K562 (cell line): ENCODE data around the gene ARL17B. TPM values are rescaled to one million over a fixed set of nuclear protein-coding genes. Genes with fewer than 3 reads are reported as not detected.

ENCODE experiments used
- ARID2 ChIP-seq: fragments of 450-650 bp; IDR thresholded peaks from 2 replicates; pipeline ENCODE4 v1.6.1; 2017; ENCODE audit warnings: antibody characterized with exemption, mild to moderate bottlenecking
- CBFB ChIP-seq: sonication (generic); formaldehyde crosslinking; IDR thresholded peaks from 2 replicates; pipeline ENCODE4 v1.4.0; 2020; ENCODE audit warnings: mild to moderate bottlenecking, missing genetic modification reagents
- CBX1 ChIP-seq: sonication (generic); IDR thresholded peaks from 2 replicates; pipeline ENCODE4 v1.6.1; 2016; ENCODE audit warnings: antibody characterized with exemption, low read depth, mild to moderate bottlenecking
- NCOA6 ChIP-seq: fragments of 450-650 bp; IDR thresholded peaks from 2 replicates; pipeline ENCODE4 v1.6.1; 2017; ENCODE audit warnings: mild to moderate bottlenecking
- ZNF212 ChIP-seq: fragments of 450-650 bp; formaldehyde crosslinking; IDR thresholded peaks from 2 replicates; pipeline ENCODE4 v1.4.0; 2020; ENCODE audit warnings: mild to moderate bottlenecking
- ZNF644 ChIP-seq: fragments of 200-800 bp; sonication (Bioruptor generic); IDR thresholded peaks from 2 replicates; pipeline ENCODE4 v1.6.1; 2016; ENCODE audit warnings: low read depth, missing genetic modification characterization, missing compliant biosample characterization
- ZNF695 ChIP-seq: fragments of 450-650 bp; formaldehyde crosslinking; IDR thresholded peaks from 2 replicates; pipeline ENCODE4 v1.4.0; 2020; ENCODE audit warnings: mild to moderate bottlenecking, moderate library complexity
- polyA plus RNA-seq, 8 experiments: library from polyadenylated mRNA; depleted of rRNA in 4 of 8; stranded (reverse) in 5 of 8; unstranded in 3 of 8; fragments of >200 nt; fragmentation: Nextera tagmentation in 2 of 8; fragmentation: Illumina TruSeq in 1 of 8; extraction: Ambion mirVana in 2 of 8; extraction: Trizol in 1 of 8; gene quantifications; 2 replicates each; pipeline versions ENCODE4 v1.2.1 to v1.2.3, GENCODE V29; 2011 to 2014; ENCODE audit warnings: inconsistent platforms in 1 of 8, missing spikeins in 1 of 8
- total RNA-seq, 7 experiments: library from RNA; depleted of rRNA in 6 of 7; stranded (reverse); fragments of >200 nt in 6 of 7; fragmentation: Illumina TruSeq in 2 of 7; extraction: Trizol in 2 of 7; gene quantifications; 2 replicates each; pipeline versions ENCODE4 v1.2.1 to v1.2.3, GENCODE V29; 2011 to 2021; ENCODE audit warnings: low replicate concordance in 1 of 7
- TF ChIP-seq, protein P1 (sequence below), 2 experiments: fragments of 450-650 bp in 1 of 2; sonication (generic) in 1 of 2; formaldehyde crosslinking in 1 of 2; IDR thresholded peaks; 2 replicates each; pipeline versions ENCODE4 v1.7.1 to v1.9.0; 2016 to 2022; ENCODE audit warnings: inconsistent platforms in 1 of 2, mild to moderate bottlenecking in 1 of 2, missing genetic modification reagents in 1 of 2
- TF ChIP-seq, protein P2 (sequence below): fragments of 450-650 bp; formaldehyde crosslinking; IDR thresholded peaks from 2 replicates; pipeline ENCODE4 v1.4.0; 2020; ENCODE audit warnings: mild to moderate bottlenecking, moderate library complexity
- TF ChIP-seq, protein P3 (sequence below): fragments of 450-650 bp; IDR thresholded peaks from one replicate; pipeline ENCODE4 v1.6.1; 2018; ENCODE audit warnings: mild to moderate bottlenecking, moderate library complexity; ENCODE audit not compliant: partially characterized antibody
- TF ChIP-seq, protein P4 (sequence below): fragments of 250-450 bp; sonication (Bioruptor Pico); IDR thresholded peaks from 2 replicates; pipeline ENCODE4 v1.4.0; 2020; ENCODE audit warnings: mild to moderate bottlenecking, moderate library complexity, borderline replicate concordance

The ARL17B gene
- total and polyA plus RNA-seq, 9 of the 15 experiments (the other 6 are each of a cell fraction or from before 2014, with no cell fraction given): 4.0 to 24.2 (median 8.4) TPM

DNA sequence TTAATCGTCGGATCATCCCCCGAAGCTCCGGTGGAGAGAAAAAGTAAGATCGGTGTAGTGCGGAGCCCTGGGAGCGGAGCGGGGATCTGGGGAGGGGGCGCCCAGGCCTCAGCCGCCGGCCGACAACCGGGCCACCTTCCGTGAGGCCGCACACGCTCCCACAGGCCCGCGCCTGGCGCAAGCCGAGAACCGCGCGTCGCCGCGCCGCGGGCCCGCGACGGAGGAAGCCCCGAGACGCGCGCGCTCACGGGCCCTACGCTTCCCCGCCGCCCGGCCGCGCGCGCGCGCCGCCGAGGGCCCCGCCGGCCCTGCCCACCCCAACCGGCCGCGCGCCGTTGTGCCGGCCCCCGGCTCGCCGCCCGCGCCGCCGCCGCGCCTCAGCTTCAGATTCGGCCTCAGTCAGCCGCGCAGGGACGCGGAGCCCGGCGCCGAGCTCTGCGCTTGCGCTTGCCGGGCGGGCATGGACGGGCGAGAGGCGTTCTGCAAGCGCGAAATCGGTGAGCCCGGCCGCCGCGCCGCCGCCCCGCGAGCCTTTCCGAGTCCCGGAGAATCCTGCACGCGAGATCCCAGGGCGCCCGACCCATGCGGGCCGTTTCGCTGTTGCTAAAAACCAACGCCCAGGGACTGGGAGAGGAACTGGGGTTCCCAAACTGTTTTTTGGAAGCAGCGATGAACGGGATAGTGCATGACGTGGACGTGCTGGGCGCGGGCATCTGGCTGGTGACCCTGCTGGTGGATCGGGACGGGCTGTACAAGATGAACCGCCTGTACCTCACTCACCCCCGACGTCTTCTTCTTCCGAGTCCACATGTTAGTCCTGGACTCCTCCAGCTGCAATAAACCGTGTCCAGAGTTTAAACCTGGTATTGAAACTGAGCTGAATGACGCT lies 94.7 kb downstream of the ARL17B start (continued):
- TF ChIP-seq, protein P1, sequence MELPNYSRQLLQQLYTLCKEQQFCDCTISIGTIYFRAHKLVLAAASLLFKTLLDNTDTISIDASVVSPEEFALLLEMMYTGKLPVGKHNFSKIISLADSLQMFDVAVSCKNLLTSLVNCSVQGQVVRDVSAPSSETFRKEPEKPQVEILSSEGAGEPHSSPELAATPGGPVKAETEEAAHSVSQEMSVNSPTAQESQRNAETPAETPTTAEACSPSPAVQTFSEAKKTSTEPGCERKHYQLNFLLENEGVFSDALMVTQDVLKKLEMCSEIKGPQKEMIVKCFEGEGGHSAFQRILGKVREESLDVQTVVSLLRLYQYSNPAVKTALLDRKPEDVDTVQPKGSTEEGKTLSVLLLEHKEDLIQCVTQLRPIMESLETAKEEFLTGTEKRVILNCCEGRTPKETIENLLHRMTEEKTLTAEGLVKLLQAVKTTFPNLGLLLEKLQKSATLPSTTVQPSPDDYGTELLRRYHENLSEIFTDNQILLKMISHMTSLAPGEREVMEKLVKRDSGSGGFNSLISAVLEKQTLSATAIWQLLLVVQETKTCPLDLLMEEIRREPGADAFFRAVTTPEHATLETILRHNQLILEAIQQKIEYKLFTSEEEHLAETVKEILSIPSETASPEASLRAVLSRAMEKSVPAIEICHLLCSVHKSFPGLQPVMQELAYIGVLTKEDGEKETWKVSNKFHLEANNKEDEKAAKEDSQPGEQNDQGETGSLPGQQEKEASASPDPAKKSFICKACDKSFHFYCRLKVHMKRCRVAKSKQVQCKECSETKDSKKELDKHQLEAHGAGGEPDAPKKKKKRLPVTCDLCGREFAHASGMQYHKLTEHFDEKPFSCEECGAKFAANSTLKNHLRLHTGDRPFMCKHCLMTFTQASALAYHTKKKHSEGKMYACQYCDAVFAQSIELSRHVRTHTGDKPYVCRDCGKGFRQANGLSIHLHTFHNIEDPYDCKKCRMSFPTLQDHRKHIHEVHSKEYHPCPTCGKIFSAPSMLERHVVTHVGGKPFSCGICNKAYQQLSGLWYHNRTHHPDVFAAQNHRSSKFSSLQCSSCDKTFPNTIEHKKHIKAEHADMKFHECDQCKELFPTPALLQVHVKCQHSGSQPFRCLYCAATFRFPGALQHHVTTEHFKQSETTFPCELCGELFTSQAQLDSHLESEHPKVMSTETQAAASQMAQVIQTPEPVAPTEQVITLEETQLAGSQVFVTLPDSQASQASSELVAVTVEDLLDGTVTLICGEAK (IDR thresholded peaks at IDR 0.05): peak; percentile 73
- TF ChIP-seq, protein P1 (CRISPR knock-in tag; IDR thresholded peaks at IDR 0.05): no peak
- TF ChIP-seq CBFB (CRISPR knock-in tag) (peak; percentile 37; the same call in 1 of the 2 replicates), ZNF695 (CRISPR knock-in tag) (0 out of 2 replicates have a peak, but pooled peaks have one; percentile 61), NCOA6 (peak; percentile 93), CBX1 (peak; percentile 49; the same call in 1 of the 2 replicates), ZNF644 (peak; percentile 99), ZNF212 (CRISPR knock-in tag) (peak; percentile 89; the same call in 1 of the 2 replicates), ARID2 (no peak)
- TF ChIP-seq, protein P2, sequence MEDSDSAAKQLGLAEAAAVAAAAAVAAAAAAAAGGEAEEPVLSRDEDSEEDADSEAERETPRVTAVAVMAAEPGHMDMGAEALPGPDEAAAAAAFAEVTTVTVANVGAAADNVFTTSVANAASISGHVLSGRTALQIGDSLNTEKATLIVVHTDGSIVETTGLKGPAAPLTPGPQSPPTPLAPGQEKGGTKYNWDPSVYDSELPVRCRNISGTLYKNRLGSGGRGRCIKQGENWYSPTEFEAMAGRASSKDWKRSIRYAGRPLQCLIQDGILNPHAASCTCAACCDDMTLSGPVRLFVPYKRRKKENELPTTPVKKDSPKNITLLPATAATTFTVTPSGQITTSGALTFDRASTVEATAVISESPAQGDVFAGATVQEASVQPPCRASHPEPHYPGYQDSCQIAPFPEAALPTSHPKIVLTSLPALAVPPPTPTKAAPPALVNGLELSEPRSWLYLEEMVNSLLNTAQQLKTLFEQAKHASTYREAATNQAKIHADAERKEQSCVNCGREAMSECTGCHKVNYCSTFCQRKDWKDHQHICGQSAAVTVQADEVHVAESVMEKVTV: peak; percentile 16; the same call in 1 of the 2 replicates
- TF ChIP-seq, protein P3, sequence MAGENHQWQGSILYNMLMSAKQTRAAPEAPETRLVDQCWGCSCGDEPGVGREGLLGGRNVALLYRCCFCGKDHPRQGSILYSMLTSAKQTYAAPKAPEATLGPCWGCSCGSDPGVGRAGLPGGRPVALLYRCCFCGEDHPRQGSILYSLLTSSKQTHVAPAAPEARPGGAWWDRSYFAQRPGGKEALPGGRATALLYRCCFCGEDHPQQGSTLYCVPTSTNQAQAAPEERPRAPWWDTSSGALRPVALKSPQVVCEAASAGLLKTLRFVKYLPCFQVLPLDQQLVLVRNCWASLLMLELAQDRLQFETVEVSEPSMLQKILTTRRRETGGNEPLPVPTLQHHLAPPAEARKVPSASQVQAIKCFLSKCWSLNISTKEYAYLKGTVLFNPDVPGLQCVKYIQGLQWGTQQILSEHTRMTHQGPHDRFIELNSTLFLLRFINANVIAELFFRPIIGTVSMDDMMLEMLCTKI: no peak
- TF ChIP-seq, protein P4, sequence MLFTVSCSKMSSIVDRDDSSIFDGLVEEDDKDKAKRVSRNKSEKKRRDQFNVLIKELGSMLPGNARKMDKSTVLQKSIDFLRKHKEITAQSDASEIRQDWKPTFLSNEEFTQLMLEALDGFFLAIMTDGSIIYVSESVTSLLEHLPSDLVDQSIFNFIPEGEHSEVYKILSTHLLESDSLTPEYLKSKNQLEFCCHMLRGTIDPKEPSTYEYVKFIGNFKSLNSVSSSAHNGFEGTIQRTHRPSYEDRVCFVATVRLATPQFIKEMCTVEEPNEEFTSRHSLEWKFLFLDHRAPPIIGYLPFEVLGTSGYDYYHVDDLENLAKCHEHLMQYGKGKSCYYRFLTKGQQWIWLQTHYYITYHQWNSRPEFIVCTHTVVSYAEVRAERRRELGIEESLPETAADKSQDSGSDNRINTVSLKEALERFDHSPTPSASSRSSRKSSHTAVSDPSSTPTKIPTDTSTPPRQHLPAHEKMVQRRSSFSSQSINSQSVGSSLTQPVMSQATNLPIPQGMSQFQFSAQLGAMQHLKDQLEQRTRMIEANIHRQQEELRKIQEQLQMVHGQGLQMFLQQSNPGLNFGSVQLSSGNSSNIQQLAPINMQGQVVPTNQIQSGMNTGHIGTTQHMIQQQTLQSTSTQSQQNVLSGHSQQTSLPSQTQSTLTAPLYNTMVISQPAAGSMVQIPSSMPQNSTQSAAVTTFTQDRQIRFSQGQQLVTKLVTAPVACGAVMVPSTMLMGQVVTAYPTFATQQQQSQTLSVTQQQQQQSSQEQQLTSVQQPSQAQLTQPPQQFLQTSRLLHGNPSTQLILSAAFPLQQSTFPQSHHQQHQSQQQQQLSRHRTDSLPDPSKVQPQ (CRISPR knock-in tag): no peak
